Small intestine (tissue), 7 donors: ENCODE results near the gene PARL. TPM values are rescaled to one million over a fixed set of nuclear protein-coding genes. Genes with fewer than 3 reads are reported as not detected.

Experiments used
- DNase-seq, 2 donors: peaks; one replicate each; pipeline versions ENCODE4 v3.0.0 to v3.0.0-alpha.2; 2013
- FAIRE-seq: peaks from 2 replicates; lab custom pipeline; 2012; peaks lifted over from hg19 to GRCh38; lab: Jason Lieb, UNC
- H3K27ac ChIP-seq, 3 donors: one replicate each; pipeline ENCODE4 v1.5.1; 2013; ENCODE audit warnings: low read length in 2 of 3, mild to moderate bottlenecking in 2 of 3, control low read depth in 1 of 3, inconsistent platforms in 1 of 3, low read depth in 1 of 3, moderate library complexity in 1 of 3
- H3K27me3 ChIP-seq, 3 donors: one replicate each; pipeline ENCODE4 v1.6.1; 2013; ENCODE audit warnings: low read length in 3 of 3, inconsistent platforms in 1 of 3; ENCODE audit not compliant: control insufficient read depth in 3 of 3, insufficient read depth in 3 of 3
- H3K36me3 ChIP-seq, 3 donors: one replicate each; pipeline ENCODE4 v1.6.1; 2013; ENCODE audit warnings: low read length in 3 of 3, inconsistent platforms in 1 of 3, low read depth in 1 of 3, mild to moderate bottlenecking in 1 of 3, moderate library complexity in 1 of 3; ENCODE audit not compliant: control insufficient read depth in 3 of 3, insufficient read depth in 2 of 3
- H3K4me1 ChIP-seq, 3 donors: one replicate each; pipeline ENCODE4 v1.6.1; 2013; ENCODE audit warnings: low read length in 2 of 3, inconsistent platforms in 1 of 3, low read depth in 1 of 3, mild to moderate bottlenecking in 1 of 3, moderate library complexity in 1 of 3; ENCODE audit not compliant: control insufficient read depth in 3 of 3, insufficient read depth in 2 of 3
- H3K4me3 ChIP-seq, 3 donors: one replicate each; pipeline ENCODE4 v1.5.1; 2013; ENCODE audit warnings: low read length in 3 of 3, control low read depth in 1 of 3, inconsistent platforms in 1 of 3, low read depth in 1 of 3, mild to moderate bottlenecking in 1 of 3, moderate library complexity in 1 of 3
- H3K9me3 ChIP-seq, 2 donors: one replicate each; pipeline ENCODE4 v1.6.1; 2013; ENCODE audit warnings: low read depth in 1 of 2, low read length in 1 of 2; ENCODE audit not compliant: control insufficient read depth in 2 of 2, insufficient read depth in 1 of 2
- WGBS, 3 donors: extraction: QIAGEN DNeasy Blood & Tissue Kit; methylation state at CpG; one replicate each; pipeline ENCODE4 v1.1.7; 2013; 5-methylcytosine and 5-hydroxymethylcytosine counted together
- polyA plus RNA-seq, 4 donors: library from polyadenylated mRNA; stranded (reverse) in 3 of 4; unstranded in 1 of 4; fragments of 200-250 nt in 3 of 4; fragments of 120-200 nt in 1 of 4; gene quantifications; one replicate each; pipeline versions ENCODE4 v1.2.1 to v1.2.3, GENCODE V29; 2013
- donor health status: healthy with polysubstance abuse.
- donor health status: control.
- donor health status: control.
- donor health status: Bipolar disorder and iron deficiency.
- donor health status: healthy.

Gene PARL
- polyA plus RNA-seq, 4 donors = 43.7 to 77.3 (median 73.2) TPM

- FAIRE-seq (no peak), DNase-seq (no peak)
- WGBS, 3 donors = 93 to 96% (median 94%) methylated on average over 4 of the region's 4 CpGs
- peaks cover 0 to 4% (median 0%) of the 10 kb centered on the region in 3 donors for H3K4me1 ChIP-seq
- peaks cover 0 to 30% (median 8%) of the 10 kb centered on the region in 3 donors for H3K36me3 ChIP-seq
- H3K27me3 ChIP-seq = no peaks in the 10 kb centered on the region
- H3K9me3 ChIP-seq = no peaks in the 10 kb centered on the region
- H3K4me3 ChIP-seq = no peak overlapping the region
- H3K27ac ChIP-seq = no peak overlapping the region
Observed at GRCh38 chr3:183922421-183922820, 37.7 kb upstream of the PARL start.

GRCh38 chr3:183921096-183921495 is 36.4 kb upstream of the PARL start:
- 93 to 96% (median 94%) methylated on average over 15 of the region's 15 CpGs for WGBS, 3 donors
- Histone ChIP-seq H3K9me3 (no peaks in the 10 kb centered on the region), H3K36me3 (peaks cover 0 to 27% (median 6%) of the 10 kb centered on the region in 3 donors), H3K27me3 (no peaks in the 10 kb centered on the region), H3K27ac (no peak overlapping the region), H3K4me1 (peaks cover 0 to 2% (median 0%) of the 10 kb centered on the region in 3 donors), H3K4me3 (no peak overlapping the region)
- DNase-seq (no peak), FAIRE-seq (no peak)

- no peak overlapping the region for H3K27ac ChIP-seq
- H3K36me3 ChIP-seq = peaks cover 0 to 26% (median 6%) of the 10 kb centered on the region in 3 donors
- no peak for DNase-seq
- 92 to 93% (median 92%) methylated on average over 14 of the region's 14 CpGs for WGBS, 3 donors
- no peak overlapping the region for H3K4me3 ChIP-seq
- no peak for FAIRE-seq
- peaks cover 0 to 2% (median 0%) of the 10 kb centered on the region in 3 donors for H3K4me1 ChIP-seq
- no peaks in the 10 kb centered on the region for H3K9me3 ChIP-seq
- H3K27me3 ChIP-seq = no peaks in the 10 kb centered on the region
Observed at GRCh38 chr3:183920416-183920815, 35.7 kb upstream of the PARL start.

- Histone ChIP-seq H3K4me3 (no peak overlapping the region), H3K27me3 (no peaks in the 10 kb centered on the region), H3K4me1 (no peaks in the 10 kb centered on the region), H3K9me3 (peaks cover 0 to 6% of the 10 kb centered on the region in 2 donors), H3K27ac (no peak overlapping the region), H3K36me3 (peaks cover 0 to 19% (median 2%) of the 10 kb centered on the region in 3 donors)
- 94 to 95% (median 94%) methylated on average over 2 of the region's 2 CpGs for WGBS, 3 donors
- FAIRE-seq = no peak
- DNase-seq = no peak
Observed at GRCh38 chr3:183918178-183918577, 33.5 kb upstream of the PARL start.

GRCh38 chr3:183917776-183918175 is 33.1 kb upstream of the PARL start:
- H3K27ac ChIP-seq = no peak overlapping the region
- 74 to 85% (median 82%) methylated on average over 4 of the region's 4 CpGs for WGBS, 3 donors

GRCh38 chr3:183914856-183915255 is 30.2 kb upstream of the PARL start:
- Histone ChIP-seq H3K4me1 (no peaks in the 10 kb centered on the region), H3K4me3 (no peak overlapping the region), H3K36me3 (peaks cover 0 to 4% (median 0%) of the 10 kb centered on the region in 3 donors), H3K9me3 (peaks cover 0 to 9% of the 10 kb centered on the region in 2 donors), H3K27ac (no peak overlapping the region), H3K27me3 (peaks cover 0 to 2% (median 0%) of the 10 kb centered on the region in 3 donors)
- WGBS, 3 donors = 84 to 95% (median 84%) methylated on average over 5 of the region's 5 CpGs
- DNase-seq (no peak), FAIRE-seq (no peak)

More at GRCh38 chr3:183917776-183918175, 33.1 kb upstream of the PARL start:
- no peak for FAIRE-seq
- no peak for DNase-seq
- Histone ChIP-seq H3K9me3 (peaks cover 0 to 9% of the 10 kb centered on the region in 2 donors), H3K4me1 (no peaks in the 10 kb centered on the region), H3K4me3 (no peak overlapping the region), H3K36me3 (peaks cover 0 to 19% (median 2%) of the 10 kb centered on the region in 3 donors), H3K27me3 (no peaks in the 10 kb centered on the region)

- Histone ChIP-seq H3K36me3 (no peaks in the 10 kb centered on the region), H3K27ac (peak overlapping the region in 1 of 3 donors; percentile 63), H3K27me3 (peaks cover 0 to 2% (median 0%) of the 10 kb centered on the region in 3 donors), H3K4me3 (no peak overlapping the region), H3K4me1 (no peaks in the 10 kb centered on the region), H3K9me3 (peaks cover 0 to 9% of the 10 kb centered on the region in 2 donors)
- DNase-seq = no peak
- no peak for FAIRE-seq
- 70 to 87% (median 71%) methylated on average over 9 of the region's 9 CpGs for WGBS, 3 donors
Observed at GRCh38 chr3:183913580-183913920, 28.9 kb upstream of the PARL start.

- H3K36me3 ChIP-seq = no peaks in the 10 kb centered on the region
- no peak overlapping the region for H3K4me3 ChIP-seq
- peaks cover 0 to 2% (median 0%) of the 10 kb centered on the region in 3 donors for H3K27me3 ChIP-seq
- H3K27ac ChIP-seq = peak overlapping the region in 1 of 3 donors; percentile 63
- peaks cover 0 to 9% of the 10 kb centered on the region in 2 donors for H3K9me3 ChIP-seq
- peak in 1 of 2 donors; percentile 83 for DNase-seq
- H3K4me1 ChIP-seq = no peaks in the 10 kb centered on the region
- FAIRE-seq = no peak
- 39 to 69% (median 51%) methylated on average over 10 of the region's 10 CpGs for WGBS, 3 donors
Observed at GRCh38 chr3:183912895-183913579, 28.4 kb upstream of the PARL start.
